IPS DF 4.7 (cell line): ENCODE results near the gene JARID2.

Experiments
- DNase-seq: peaks from one replicate; pipeline ENCODE4 v3.0.0-alpha.2; 2013; ENCODE audit warnings: low spot score; ENCODE audit errors: extremely low read depth

JARID2 gene

DNA sequence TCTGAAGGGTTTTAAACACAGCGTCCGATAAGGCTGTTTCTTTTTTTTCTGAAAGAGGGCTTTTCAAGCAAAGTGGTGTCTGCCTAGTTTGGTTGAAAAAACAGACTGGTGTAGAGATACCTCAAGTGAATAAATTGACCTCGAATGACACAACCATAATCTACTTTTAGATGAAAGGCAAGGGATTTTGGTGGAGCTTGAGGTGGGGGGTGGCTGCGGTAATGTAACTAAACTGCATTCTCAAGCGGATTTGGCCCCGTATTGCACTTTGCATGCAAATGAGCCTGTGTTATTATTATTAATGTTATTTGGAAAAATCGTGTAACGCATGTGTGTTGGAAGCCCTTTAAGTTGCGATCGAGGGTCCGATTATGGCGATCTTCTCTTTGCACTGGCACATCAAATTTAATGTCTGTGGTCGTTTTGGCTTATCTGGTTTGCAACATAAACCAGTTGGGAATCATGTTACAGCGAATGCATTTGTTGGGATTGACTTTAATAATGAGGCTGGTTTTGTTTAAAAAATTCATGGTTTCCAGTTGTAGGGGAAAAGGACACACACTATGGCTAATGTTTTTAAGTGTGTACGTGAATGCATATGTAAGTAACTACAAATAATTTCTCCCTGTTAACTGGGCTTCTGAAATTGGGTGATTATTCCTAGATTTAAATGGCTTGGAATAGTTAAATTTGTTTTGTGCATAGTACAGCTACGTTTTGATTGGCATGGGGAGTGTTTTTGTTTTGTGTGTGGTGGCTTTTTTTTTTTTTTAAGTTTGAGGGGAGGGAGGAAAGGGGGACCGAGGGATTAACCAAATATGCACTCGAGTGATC lies 1.0 kb downstream of the JARID2 start:
- DNase-seq: no peak

DNA sequence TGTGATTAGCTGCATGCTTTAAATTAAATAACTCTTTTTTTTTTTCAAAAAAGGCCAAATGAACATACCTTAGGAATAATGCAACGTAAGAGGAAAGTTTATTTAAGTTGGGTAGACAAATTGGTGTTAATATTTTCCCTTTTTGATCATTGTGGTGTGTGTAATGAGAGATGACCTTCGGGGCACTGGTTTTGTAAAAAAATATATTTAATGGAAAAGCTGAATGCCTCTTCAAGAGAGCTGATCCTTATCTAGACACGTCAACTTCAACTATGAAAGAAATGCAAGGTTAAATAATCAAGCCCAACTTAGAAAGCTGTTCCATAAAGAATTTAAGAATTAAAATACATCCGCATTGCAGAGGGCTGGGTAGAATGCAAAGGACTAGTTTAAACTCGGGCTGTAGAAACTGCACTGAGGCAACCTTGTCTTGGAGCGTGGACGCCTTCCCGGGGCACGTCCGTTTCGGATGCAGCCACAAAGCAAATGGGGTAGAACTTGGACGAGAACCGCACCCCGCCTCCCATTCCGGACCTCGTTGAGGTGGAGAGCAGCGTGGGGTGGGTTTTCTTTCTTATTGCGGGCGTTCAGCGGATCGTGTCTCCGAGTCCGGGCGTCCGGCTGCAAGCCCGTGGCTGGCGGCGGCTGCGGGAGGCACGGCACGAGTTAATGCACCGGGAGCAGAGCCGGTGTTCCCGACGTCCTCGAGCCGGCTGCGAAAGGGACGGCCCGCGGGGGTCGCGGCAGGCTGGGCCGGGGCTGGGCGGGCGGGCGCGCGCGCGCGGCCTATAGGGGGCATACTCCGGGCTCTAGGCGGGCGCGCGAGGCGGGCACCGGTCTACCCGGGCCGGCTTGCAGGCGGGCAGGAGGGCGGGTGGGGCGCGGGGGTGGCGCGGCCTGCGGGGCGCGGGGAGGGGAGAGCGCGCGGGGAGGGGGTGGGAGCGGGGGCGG lies 1.9 kb downstream of the JARID2 start:
- no peak for DNase-seq

DNA sequence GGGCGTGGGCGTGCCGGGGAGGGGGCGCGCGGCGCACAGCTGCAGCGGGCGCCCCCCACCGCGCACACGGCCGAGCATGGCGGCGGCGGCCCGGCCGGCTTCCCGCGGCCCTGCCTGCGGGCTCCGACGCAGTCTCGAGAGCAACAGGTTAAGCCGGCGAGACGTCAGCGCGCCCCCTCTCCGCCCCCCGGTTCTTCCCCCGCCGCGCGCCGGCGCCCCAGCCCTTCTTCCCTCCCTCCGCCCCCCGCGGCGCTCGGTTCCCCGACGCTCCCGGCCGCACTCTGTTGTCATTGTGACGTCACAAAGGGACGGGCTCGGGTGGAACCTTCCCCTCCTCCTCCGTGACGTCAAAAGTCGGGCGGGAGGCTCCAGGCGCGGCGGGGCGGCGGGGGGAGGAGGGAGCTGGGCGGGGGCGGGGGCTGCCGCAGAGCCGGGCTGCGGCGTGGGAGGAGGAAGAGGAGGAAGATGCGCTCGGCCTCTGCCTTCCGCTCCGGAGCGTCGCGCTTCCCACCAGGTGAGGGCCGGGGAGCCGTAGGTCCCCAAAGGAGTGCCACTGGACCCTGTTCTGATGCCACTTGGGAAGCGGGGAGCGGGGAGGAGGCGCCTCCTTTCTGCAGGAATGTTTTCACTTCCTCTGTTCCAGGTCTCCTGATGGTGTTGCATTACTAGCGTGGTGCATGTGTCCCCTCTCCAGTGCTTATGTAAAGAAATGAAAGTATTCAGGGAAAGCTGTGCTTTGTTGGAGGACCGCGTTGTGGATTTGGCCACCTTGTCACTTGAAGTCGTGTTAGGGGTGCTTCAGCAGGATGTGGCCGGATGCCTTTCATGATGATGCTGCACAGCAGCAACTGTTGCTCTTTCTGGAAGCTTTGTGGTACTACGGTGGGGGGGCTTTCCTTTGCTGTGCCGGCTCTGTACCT lies 2.8 kb downstream of the JARID2 start:
- DNase-seq: no peak

DNA sequence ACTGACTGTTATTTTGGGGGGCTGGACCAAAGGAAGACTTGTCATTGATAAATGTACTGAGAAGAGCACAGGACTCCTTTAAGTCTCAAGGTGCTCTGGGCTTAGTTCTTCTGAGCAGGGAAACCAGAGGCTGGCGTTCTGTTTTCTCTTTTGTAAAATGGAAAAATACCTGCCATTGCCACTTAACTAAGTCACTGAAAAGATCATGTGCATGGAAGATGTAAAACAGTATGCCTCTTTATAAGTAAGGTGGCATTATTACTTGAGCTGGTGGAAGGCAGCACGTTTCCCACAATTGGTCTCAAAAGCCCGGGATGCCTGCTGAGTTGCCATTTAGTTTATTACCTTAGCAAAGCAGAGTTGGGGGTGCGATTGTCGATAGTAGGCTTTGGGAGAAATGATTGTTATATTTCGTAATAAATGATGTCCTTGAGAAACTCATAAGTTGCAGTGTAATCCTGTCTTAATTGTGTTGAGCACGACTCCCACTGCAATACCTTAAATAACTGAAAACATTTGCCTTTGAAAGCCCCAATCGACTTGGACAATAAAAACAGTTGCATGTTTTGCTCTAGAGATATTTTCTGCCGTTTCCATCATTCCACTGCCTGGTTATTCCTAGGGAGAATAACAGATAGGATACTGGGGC lies 3.6 kb downstream of the JARID2 start:
- no peak for DNase-seq

DNA sequence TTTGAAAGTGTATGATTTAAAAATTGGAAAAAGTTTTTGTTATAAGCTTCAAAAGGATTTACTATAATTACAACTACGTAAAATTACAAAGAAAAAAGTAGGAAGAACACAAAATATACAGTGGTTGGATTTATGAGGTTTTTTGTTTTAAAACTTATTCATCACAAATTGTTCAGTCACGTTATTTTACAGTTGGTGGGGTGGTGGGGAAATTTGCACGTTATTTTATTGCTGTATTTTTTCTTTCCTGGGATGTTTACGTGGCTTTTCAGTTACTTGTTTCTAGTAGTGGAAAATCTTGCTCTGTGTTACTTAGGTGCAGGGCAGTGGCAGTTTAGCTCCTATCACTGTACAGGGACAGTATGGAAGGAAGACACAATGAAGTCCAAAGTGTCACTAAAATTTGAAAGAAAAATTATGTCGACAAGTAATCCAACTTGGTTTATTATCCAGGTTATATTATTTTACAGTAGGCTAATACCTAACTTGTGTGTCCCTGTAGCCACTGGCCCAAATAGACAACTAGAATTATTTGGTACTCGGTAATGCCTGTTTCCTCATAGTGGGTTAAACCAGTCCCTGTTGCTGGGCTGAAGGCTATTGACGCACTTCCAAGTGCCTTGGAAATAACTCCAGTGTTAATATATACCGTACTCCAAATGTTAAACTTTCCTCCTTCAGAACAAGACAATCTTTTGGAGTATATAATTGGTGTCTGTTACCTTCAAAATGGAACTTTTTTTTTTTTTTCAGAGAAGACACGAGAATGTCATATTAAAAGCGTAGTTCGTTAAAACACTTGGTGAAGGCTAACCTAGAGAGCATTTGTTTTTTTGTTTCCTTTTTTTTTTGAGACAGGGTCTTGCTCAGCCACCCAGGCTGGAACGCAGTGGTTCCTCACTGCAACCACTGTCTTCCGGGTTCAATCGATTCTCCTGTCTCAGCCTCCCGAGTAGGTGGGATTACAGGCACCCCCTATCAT lies 4.6 kb downstream of the JARID2 start:
- no peak for DNase-seq

DNA sequence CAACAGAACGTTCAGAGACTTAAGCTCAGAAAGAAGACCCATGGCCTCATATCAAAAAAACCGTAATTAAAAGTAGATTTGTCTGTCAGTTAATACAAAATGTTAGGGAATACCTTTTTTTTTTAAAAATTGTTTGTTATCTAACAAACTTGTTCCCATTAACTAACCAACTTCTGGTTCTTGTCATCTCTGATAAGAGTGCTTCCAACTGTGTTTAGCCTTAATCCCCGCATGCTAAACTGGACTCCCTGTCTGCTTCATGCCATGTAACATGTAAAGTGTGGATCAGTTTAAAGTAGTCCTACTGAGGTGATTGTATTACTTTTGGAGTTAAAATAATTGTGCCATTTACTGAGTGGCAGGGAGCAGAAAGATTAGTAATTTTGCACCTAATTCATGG lies 6.3 kb downstream of the JARID2 start:
- no peak for DNase-seq

DNA sequence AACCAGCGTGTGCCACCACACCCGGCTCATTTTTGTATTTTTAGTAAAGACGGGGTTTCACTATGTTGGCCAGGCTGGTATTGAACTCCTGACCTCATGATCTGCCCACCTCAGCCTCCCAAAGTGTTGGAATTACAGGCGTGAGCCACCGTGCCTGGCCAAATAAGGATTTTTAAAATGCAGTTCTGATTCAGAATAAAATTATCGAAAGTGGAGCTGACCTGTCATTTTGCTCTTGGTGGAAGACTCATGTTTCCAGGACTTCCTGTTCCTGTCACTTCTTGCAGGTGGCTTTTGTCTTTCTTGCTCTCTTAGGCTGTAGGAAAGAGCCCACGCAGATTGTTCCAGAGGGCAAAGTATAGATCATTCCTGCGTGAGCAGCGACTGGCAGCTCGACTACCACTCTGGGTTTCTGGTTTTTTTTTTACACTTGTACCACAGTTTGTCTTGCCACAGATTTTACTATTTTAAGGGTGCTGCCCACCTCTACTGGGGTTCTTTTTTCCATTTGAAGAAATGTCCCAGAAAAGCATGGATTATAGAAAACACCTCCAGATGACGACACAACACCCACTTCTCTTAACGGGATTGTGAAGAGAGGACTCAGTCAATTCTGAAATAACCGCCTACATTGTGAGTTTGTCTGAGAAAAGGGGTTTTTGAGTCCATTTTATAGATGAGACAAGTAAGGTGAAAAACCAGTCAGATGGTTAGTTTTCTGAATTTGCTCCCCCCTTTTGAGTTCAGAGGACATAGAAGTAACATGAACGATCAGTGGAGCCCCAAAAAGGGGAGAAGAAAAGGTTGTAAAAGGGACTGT lies 7.5 kb downstream of the JARID2 start:
- no peak for DNase-seq

DNA sequence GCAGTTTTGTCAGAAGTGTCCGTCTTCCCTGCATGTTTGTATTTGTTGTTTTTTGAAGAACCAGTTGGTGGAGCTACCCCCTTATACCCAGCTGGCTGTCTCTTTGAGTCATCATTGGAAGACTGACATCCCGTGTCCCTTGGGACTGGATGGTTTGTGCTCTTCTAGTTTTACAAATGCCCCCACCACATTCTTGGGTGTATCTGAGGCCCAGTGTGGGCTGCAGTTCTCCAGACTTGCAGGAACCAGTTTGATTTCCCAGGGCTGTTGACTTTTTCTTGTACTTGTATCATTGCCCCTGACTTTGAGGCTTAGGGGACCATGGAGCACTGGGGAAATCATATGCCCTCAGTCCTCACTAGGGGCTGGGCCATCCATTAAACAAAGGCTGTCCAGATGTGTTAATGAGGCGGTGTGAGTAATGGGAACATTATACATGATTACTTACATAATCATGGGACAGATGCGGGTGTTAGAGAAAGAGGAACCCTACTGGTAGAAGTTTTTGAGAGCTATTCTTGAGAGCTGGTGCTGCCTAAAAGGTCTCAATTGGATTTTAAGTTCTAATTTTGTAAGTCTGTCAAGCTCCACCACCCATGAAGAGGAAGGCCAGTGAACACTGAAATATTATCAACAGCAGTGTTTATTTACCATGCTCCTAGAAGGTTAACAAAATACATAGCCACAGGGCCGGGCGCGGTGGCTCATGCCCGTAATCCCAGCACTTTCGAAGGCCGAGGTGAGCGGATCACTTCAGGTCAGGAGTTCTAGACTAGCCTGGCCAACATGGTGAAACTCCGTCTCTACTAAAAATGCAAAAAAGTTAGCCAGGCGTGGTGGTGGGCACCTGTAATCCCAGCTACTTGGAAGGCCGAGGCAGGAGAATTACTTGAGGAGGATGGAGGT lies 8.5 kb downstream of the JARID2 start:
- no peak for DNase-seq

DNA sequence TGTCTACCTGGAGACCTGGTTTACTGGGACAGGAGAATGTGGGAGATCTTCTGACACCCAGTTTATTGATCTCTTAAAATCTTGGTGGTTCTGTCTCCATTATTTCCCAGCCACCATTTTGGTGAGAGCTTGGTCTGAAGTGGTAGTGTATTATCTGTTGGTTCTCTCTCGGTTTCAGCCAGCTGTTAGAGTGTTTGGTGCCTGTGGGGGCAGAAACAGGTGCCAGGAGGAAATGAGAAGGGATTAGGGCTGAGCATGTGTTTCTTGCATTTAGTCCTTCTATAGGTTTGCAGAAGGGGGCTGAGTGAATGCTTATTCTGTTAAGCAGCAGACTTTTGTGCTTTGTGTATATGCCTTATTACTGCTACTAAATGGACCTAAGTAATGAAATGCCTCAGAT lies 9.6 kb downstream of the JARID2 start:
- DNase-seq: no peak

DNA sequence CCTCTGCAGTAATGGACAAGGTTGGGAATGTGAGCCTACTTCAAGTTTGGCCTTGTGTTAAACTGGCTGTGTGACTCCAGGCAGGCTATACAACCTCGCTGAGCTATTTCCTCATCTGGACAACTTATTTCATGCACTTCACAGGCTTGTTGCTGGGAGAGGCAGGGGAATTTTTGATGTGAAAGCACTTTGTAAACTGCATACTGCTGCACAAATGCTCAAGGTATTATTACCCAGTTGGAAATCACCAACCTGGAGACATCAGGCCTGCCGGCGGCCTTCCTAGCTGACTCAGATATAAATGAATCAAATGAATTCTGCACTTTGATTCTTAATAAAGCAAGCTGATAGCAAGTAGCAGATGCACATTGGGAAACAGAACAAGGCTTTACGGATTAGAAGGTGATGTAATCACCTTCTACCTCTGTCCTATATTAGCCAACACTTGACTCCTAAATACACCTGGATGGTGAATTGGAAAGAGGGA lies 10.1 kb downstream of the JARID2 start:
- DNase-seq: no peak

DNA sequence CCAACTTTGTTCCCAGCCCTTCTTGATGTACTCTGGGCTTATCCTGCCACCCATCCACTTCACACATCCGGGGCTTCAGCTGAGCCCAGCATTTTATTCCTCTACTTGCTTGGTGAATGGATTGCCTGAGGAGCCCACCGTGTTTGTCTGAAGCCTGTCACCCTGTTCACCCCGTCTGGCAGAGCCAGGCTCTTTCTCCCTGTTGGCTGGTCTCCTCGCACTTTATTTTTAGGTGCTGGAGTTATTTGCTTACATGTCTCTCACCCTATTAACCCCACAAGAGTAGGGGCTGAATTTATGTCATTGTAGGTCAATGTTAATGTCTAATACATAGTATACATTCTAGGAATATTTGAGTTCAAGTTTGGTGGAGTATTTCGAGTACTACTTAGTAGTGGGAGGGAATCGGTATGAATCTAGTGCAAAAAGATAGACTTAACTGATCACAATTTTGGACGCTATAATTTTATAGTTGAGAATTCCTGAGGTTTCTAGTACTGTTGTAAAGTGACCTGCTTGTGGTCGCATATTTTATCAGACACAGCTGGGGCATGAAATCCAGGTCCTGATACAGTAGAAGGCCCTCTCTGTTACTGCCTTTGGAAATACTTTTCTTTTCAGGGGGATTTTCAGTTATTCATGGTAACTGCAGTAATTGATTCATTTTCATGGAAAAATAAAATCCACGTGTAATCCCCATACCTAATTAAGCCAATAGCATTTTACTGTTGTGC lies 10.8 kb downstream of the JARID2 start:
- DNase-seq: no peak

DNA sequence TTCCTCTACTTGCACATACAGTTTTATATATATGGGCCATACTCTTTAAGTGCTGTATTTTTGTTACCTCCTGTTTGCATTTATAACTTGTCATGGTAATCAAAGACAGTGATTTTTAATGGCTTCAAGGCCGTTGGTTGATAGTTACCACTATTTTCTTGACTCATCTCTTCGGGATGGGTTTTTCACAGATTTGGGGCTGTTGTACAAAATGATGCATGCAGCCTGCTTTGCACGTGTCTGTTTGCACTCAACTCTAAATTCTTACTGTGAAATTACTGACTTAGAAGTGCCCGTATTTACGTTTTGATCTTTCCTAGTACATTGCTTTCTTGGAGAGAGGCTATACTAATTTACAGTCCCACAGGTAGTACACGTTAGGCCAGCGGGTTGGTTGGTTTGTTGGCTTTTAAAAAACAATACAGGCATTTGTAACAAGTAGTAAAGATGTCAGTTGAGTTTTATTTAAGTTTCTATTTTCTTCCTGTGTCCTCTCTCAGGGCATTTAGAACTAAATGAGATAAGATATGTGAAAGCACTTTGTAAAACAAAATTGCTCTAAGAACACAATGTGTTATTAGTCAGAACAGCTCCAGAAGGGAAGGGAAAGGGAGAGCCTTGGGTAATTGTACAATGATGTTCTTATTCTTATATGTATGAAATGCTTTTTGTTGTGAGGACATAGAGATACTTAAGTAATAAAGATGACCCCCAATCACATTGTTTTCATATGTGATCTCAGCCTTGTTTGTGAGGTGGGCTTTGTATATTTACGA lies 11.7 kb downstream of the JARID2 start:
- DNase-seq: no peak

DNA sequence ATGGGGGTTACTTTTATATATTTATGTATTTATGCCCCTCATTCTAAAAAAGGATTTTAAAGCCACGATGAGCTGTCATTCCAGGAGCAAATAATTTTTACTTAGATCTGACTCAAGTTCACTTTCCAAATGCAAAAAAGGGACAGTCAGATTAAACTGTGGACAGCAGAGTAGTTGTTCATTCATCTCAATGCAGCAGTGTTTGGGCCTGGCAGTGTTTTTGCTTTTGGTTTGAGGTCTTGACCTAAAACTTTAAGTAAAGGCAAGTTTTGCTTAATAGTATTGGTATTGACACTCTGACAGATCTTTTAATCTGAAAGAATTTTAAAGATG lies 13.9 kb downstream of the JARID2 start:
- DNase-seq: no peak

DNA sequence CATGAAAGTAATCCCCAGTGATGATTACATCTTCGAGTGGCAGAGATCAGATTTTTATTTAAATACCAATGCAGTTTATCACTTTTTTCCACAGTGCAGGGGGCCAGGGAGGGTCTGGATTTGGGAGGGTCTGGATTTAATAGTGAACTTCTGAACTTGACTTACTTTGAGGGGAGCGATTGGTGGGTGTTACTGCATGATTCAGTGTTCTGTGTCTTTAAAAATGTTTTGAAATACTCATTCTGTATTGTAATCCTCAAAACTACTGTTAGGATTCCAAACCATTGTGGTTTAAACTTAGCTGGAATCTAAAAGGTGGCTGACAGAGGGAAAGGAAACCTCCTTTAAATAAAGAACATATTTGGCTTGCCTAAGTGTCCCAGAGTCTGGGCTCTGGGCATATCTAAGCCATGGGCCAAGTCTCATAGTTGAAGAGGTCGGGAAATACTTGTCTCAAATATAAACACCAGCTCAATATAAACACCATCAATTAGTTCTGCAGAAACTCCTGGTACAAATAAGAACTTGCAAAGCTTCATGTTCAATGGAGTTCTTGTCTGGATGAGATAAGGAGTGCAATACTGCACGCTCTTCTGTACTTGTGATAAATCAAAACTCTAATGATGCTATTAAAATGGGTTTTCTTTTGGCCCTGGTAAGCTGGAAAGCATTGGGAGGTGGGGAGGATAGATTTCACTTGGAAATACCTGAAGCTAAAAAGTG lies 14.4 kb downstream of the JARID2 start:
- no peak for DNase-seq

DNA sequence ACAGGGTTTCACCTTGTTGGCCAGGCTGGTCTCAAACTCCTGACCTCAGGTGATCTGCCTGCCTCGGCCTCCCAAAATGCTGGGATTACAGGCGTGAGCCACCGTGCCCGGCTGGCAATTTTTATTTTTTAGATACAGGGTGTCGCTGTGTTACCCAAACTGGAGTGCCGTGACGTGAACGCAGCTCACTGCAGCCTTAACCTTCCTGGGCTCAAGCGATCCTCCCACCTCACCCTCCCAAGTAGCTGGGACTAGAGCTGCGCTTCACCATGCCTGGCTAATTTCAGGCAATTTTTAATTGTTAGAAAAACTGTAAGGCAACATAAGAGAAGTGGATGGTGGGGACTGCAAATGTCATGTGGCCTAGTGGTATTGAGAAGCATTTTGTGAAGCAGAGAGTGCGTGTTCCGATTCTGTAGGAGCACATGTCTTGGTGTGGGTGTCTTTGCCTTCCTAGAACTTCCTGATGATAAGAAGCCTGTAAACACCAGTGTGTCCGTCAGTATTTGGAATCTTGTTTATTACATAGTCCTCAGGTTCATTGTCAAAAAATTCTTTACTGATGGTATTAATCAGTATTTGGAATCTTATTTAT lies 18.0 kb downstream of the JARID2 start:
- DNase-seq: no peak
